ENCODE results near the gene SLC24A3. TPM values are rescaled to one million over a fixed set of nuclear protein-coding genes. Genes with fewer than 3 reads are reported as not detected.

SLC24A3 gene
- total and polyA plus RNA-seq, 2 experiments from 2014 or later = 0.48 to 1.7 TPM

DNA sequence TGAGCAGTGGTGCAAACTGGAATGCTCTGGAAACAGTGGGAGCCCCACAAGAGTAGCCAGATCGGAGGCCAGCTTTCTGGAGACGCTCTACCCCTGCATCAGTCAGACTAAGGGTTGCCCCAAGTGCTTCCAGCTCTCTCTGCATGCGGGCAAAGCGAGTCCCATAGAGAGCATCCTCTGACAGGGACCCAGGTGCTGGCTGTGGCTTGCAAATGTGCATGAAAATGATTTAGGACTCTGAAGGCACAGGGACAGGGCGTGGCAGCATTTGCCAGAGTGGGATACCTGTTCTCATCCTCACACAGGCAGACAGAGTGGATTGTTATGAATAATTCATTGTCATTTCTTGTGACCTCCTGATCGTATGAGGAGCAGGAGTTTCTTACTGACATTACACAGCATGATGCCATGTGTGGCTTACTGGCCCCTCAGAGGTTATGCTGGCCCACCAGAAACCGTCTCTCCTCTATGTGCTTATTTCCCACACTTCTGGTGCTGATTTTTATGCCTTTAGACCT lies 555.9 kb downstream of the SLC24A3 start:
- H3K27ac ChIP-seq = no peak overlapping the region
- H3K4me2 ChIP-seq = no peak overlapping the region
- no peak for DNase-seq (ENCODE audit: low spot score)
- TF ChIP-seq EZH2phosphoT487 (IDR thresholded peaks at IDR 0.05; ENCODE audit: low read depth, severe bottlenecking, unreplicated experiment) = no peak
- no peak for TF ChIP-seq EZH2 (IDR thresholded peaks at IDR 0.05; ENCODE audit: borderline replicate concordance)
- H3K36me3 ChIP-seq (replicated peaks; ENCODE audit: insufficient read depth, low read depth) = no peaks in the 10 kb centered on the region
- no peaks in the 10 kb centered on the region for H3K9me2 ChIP-seq (replicated peaks; ENCODE audit: insufficient read depth)
- no peak overlapping the region for H2AFZ ChIP-seq
- no peaks in the 10 kb centered on the region for H3K9me3 ChIP-seq (ENCODE audit: low read depth)
- H3K4me1 ChIP-seq (ENCODE audit: insufficient read depth) = peaks cover 17% of the 10 kb centered on the region
- peaks cover 55% of the 10 kb centered on the region for H3K79me2 ChIP-seq
- H3K4me3 ChIP-seq = no peak overlapping the region
- H3K27me3 ChIP-seq = no peaks in the 10 kb centered on the region
- no peaks in the 10 kb centered on the region for H4K20me1 ChIP-seq (ENCODE audit: insufficient read depth, poor library complexity, severe bottlenecking)
- 92% methylated on average over 7 of the region's 7 CpGs for WGBS (ENCODE audit: low lambda C conversion rate, missing lambda C conversion rate)

DNA sequence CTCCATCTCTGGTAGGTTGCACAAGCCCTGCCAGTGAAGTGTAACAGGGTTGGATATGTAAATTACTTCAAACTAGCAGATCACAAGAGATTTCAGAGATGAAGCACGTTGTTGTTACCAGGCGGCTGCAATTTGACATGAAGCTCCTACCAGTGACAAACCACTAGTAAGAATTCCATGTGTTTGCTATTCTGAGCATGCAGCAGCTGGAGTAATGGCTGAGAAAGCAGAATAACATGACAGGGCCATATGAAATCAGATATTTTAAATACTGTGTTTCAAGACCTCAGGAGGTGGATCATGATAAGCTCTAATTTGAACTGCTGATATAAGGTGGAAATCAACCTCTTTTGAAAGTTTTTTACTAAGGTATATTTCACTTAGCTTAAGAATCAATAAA lies 557.1 kb downstream of the SLC24A3 start:
- Histone ChIP-seq H3K27ac (no peak overlapping the region), H3K27me3 (no peaks in the 10 kb centered on the region), H3K36me3 (replicated peaks; ENCODE audit: insufficient read depth, low read depth) (no peaks in the 10 kb centered on the region), H3K4me2 (no peak overlapping the region), H3K79me2 (peaks cover 52% of the 10 kb centered on the region), H3K4me3 (no peak overlapping the region), H4K20me1 (ENCODE audit: insufficient read depth, poor library complexity, severe bottlenecking) (no peaks in the 10 kb centered on the region), H3K9me2 (replicated peaks; ENCODE audit: insufficient read depth) (no peaks in the 10 kb centered on the region), H3K4me1 (ENCODE audit: insufficient read depth) (peaks cover 21% of the 10 kb centered on the region), H3K9me3 (ENCODE audit: low read depth) (no peaks in the 10 kb centered on the region), H2AFZ (no peak overlapping the region)
- no peak for TF ChIP-seq EZH2 (IDR thresholded peaks at IDR 0.05; ENCODE audit: borderline replicate concordance)
- TF ChIP-seq, protein P1, sequence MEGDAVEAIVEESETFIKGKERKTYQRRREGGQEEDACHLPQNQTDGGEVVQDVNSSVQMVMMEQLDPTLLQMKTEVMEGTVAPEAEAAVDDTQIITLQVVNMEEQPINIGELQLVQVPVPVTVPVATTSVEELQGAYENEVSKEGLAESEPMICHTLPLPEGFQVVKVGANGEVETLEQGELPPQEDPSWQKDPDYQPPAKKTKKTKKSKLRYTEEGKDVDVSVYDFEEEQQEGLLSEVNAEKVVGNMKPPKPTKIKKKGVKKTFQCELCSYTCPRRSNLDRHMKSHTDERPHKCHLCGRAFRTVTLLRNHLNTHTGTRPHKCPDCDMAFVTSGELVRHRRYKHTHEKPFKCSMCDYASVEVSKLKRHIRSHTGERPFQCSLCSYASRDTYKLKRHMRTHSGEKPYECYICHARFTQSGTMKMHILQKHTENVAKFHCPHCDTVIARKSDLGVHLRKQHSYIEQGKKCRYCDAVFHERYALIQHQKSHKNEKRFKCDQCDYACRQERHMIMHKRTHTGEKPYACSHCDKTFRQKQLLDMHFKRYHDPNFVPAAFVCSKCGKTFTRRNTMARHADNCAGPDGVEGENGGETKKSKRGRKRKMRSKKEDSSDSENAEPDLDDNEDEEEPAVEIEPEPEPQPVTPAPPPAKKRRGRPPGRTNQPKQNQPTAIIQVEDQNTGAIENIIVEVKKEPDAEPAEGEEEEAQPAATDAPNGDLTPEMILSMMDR (IDR thresholded peaks at IDR 0.05; ENCODE audit: poor library complexity) = no peak
- no peak for TF ChIP-seq EZH2phosphoT487 (IDR thresholded peaks at IDR 0.05; ENCODE audit: low read depth, severe bottlenecking, unreplicated experiment)
- WGBS (ENCODE audit: low lambda C conversion rate, missing lambda C conversion rate) = 74% methylated on average over 2 of the region's 2 CpGs
- DNase-seq (ENCODE audit: low spot score) = no peak

DNA sequence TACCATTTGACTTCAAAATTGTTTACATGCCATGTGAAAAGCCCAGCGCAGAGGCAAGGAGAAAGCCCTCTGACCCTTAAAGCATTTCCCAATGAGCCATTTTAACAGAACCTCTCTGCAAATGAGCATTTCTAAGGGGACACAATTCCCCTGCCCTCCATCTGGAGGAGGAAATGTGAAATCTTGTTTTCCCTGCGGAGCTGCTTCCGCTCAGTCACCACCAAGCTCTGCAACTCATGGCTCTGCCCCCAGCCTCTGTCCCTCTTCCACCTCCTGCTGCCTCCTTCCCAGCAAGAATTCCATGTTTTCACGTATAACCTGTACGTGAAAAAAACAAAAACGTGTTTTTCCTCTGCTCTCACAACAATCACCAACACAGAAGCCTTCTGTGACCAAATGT lies 557.9 kb downstream of the SLC24A3 start:
- no peaks in the 10 kb centered on the region for H3K36me3 ChIP-seq (replicated peaks; ENCODE audit: insufficient read depth, low read depth)
- H3K4me3 ChIP-seq = no peak overlapping the region
- no peak overlapping the region for H3K4me2 ChIP-seq
- no peak overlapping the region for H3K27ac ChIP-seq
- WGBS (ENCODE audit: low lambda C conversion rate, missing lambda C conversion rate) = 58% methylated on average over 6 of the region's 6 CpGs
- H3K9me3 ChIP-seq (ENCODE audit: low read depth) = no peaks in the 10 kb centered on the region
- no peaks in the 10 kb centered on the region for H3K9me2 ChIP-seq (replicated peaks; ENCODE audit: insufficient read depth)
- no peaks in the 10 kb centered on the region for H4K20me1 ChIP-seq (ENCODE audit: insufficient read depth, poor library complexity, severe bottlenecking)
- peaks cover 45% of the 10 kb centered on the region for H3K79me2 ChIP-seq
- H2AFZ ChIP-seq = no peak overlapping the region
- TF ChIP-seq EZH2 (IDR thresholded peaks at IDR 0.05; ENCODE audit: borderline replicate concordance) = no peak
- no peak for TF ChIP-seq EZH2phosphoT487 (IDR thresholded peaks at IDR 0.05; ENCODE audit: low read depth, severe bottlenecking, unreplicated experiment)
- TF ChIP-seq, protein P1 (IDR thresholded peaks at IDR 0.05; ENCODE audit: poor library complexity) = no peak
- no peaks in the 10 kb centered on the region for H3K27me3 ChIP-seq
- peaks cover 29% of the 10 kb centered on the region for H3K4me1 ChIP-seq (ENCODE audit: insufficient read depth)
- DNase-seq (ENCODE audit: low spot score) = no peak

DNA sequence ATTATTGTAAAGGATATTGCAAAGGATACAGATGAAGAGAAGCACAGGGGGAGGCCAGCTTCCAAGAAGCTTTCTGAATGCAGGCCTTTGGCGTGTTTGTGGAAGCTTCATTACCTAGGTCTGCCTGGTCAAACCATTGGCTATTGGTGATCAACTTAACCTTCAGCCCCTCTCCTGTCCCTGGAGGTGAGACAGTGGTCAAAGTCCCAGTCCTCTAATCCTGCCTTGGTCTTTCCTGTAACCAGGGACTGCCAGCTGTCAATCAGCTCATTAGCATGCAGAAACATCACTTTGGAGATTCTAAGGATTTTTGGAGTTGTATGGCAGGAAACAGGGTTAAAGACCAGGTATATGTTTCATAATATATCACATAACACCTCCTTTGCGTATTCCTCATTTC lies 558.6 kb downstream of the SLC24A3 start:
- peaks cover 36% of the 10 kb centered on the region for H3K4me1 ChIP-seq (ENCODE audit: insufficient read depth)
- H2AFZ ChIP-seq = no peak overlapping the region
- peaks cover 38% of the 10 kb centered on the region for H3K79me2 ChIP-seq
- no peaks in the 10 kb centered on the region for H3K9me2 ChIP-seq (replicated peaks; ENCODE audit: insufficient read depth)
- no peaks in the 10 kb centered on the region for H3K27me3 ChIP-seq
- H4K20me1 ChIP-seq (ENCODE audit: insufficient read depth, poor library complexity, severe bottlenecking) = no peaks in the 10 kb centered on the region
- no peak for DNase-seq (ENCODE audit: low spot score)
- H3K4me2 ChIP-seq = no peak overlapping the region
- H3K9me3 ChIP-seq (ENCODE audit: low read depth) = no peaks in the 10 kb centered on the region
- H3K4me3 ChIP-seq = no peak overlapping the region
- no peak for TF ChIP-seq EZH2 (IDR thresholded peaks at IDR 0.05; ENCODE audit: borderline replicate concordance)
- TF ChIP-seq, protein P1 (IDR thresholded peaks at IDR 0.05; ENCODE audit: poor library complexity) = no peak
- no peak for TF ChIP-seq EZH2phosphoT487 (IDR thresholded peaks at IDR 0.05; ENCODE audit: low read depth, severe bottlenecking, unreplicated experiment)
- 81% methylated on average over 2 of the region's 2 CpGs for WGBS (ENCODE audit: low lambda C conversion rate, missing lambda C conversion rate)
- no peaks in the 10 kb centered on the region for H3K36me3 ChIP-seq (replicated peaks; ENCODE audit: insufficient read depth, low read depth)
- no peak overlapping the region for H3K27ac ChIP-seq
